NK-92 (cell line): ENCODE results near the gene SCN4A.
"Not testable (repeated sequence)": the region's sequence is repeated elsewhere in the genome, so short reads cannot be mapped to it uniquely, and the experiment has no call there.

ENCODE experiments used
- DNase-seq: peaks from one replicate; lab custom pipeline; 2025; ENCODE audit not compliant: unreplicated experiment; lab: John Stamatoyannopoulos, UW

The SCN4A gene

GRCh38 chr17:63972796-63973195 lies at the start of gene SCN4A:
Gene SCN4A (minus strand): TSS chr17:63972918. CDS start chr17:63972841, 77 bp downstream.
- DNase-seq = no peak

GRCh38 chr17:64020056-64020766 lies 47.5 kb upstream of the SCN4A start, which contains the start of gene ICAM2:
Gene ICAM2 (minus strand): TSS chr17:64020633. CDS start chr17:64006691, 13,942 bp downstream.
- DNase-seq = peak; percentile 63

- not testable (repeated sequence) for DNase-seq
Observed at GRCh38 chr17:64019551-64019961, 46.8 kb upstream of the SCN4A start.

- DNase-seq = no peak
Observed at GRCh38 chr17:64017381-64017980, 44.8 kb upstream of the SCN4A start.

GRCh38 chr17:64016974-64017373 lies 44.3 kb upstream of the SCN4A start:
- no peak for DNase-seq

DNA sequence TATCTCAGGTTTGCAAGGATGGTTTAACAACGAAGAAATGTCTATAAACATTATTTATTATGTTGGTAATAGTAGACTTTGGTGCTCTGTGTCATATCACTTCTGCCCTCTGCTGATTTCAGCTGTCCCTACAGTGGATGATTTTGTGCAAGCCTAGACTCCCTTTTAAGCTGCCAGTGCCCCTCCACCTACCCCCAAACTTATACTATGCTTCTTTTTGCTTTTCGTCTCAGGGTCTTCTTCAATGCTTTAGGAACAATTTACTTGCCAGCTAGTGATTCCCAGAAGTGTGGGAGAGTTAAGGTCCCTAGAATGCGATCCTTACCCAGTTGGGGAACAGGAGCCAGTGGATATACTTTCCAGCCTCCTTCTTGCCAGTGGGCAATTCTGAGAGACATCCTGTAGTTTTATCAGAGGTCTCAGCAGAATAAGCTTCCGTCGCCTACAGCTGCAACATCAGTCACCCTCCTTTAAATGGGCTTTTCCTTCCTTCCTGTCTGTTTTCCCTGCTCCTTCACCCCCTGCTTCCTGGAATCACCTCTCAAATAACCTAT lies 43.6 kb upstream of the SCN4A start:
- DNase-seq = no peak

GRCh38 chr17:64015447-64015846 lies 42.7 kb upstream of the SCN4A start:
- DNase-seq = no peak

- DNase-seq = no peak
Observed at GRCh38 chr17:64009571-64010402, 37.1 kb upstream of the SCN4A start.

GRCh38 chr17:64008830-64009229 lies 36.1 kb upstream of the SCN4A start:
- DNase-seq = no peak

GRCh38 chr17:64008346-64008745 lies 35.6 kb upstream of the SCN4A start:
- no peak for DNase-seq

GRCh38 chr17:64007838-64008282 lies 35.1 kb upstream of the SCN4A start:
- no peak for DNase-seq

DNA sequence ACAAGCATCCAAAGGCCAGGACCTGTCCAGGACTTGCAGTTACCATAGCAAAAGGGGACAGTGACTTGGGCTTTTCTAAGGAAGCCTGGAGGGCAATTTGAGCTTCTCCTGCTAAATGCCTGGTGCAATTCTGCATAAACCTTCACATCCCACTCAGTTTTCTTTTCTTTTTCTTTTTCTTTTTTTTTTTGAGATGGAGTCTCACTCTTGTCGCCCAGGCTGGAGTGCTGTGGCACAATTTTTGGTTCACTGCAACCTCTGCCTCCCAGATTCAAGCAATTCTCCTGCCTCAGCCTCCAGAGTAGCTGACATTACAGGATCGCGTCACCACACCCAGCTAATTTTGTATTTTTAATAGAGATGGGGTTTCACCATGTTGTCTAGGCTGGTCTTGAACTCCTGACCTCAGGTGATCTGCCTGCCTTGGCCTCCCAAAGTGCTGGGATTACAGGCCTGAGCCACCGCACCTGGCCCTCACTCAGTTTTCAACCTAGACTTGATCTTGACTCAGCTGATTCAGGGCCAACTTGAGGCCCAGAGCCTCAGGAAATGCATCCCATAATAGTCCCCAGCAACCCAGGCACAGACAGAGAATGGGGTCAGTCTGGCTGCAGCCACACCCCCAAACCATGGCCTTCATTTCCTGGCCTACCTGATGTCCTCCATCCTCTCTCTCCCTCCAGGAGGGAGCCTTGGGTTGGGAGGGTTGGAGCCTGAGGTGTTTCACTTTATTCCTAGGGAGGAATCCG lies 34.5 kb upstream of the SCN4A start:
- not testable (repeated sequence) for DNase-seq

DNA sequence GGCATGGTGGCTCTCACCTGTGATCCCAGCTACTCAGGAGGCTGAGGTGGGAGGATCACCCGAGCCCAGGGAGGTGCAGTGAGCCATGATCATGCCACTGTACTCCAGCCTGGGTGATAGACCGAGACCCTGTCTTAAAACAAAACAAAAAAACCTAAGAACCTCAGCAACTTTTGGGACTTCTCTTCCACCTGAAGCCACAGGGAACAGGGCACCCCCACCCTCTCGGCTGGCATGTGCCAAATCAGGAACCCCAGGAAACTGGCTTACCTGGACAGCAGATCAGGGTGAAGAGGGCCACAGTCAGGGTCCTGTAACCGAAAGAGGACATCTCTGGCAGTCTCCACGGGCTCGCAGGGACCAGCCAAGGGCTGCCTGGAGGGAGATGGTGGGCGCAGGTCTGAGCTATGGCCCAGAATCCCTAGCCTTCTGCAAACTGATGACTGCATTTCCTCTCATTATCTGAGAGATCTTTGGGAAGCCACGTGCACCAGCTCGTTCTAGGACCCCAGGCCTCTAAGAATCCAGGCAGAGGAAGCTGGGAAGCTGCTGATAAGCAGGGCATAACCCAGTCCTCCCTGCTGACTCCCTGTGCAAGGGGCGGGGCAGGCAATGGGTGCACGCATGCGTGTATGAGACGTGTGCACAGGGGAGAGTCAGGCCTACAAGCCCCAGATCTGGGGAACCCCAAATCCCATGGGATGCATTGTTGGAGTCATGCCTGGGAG lies 33.8 kb upstream of the SCN4A start:
- DNase-seq = no peak

- DNase-seq = no peak
Observed at GRCh38 chr17:64005734-64006167, 33.0 kb upstream of the SCN4A start.

DNA sequence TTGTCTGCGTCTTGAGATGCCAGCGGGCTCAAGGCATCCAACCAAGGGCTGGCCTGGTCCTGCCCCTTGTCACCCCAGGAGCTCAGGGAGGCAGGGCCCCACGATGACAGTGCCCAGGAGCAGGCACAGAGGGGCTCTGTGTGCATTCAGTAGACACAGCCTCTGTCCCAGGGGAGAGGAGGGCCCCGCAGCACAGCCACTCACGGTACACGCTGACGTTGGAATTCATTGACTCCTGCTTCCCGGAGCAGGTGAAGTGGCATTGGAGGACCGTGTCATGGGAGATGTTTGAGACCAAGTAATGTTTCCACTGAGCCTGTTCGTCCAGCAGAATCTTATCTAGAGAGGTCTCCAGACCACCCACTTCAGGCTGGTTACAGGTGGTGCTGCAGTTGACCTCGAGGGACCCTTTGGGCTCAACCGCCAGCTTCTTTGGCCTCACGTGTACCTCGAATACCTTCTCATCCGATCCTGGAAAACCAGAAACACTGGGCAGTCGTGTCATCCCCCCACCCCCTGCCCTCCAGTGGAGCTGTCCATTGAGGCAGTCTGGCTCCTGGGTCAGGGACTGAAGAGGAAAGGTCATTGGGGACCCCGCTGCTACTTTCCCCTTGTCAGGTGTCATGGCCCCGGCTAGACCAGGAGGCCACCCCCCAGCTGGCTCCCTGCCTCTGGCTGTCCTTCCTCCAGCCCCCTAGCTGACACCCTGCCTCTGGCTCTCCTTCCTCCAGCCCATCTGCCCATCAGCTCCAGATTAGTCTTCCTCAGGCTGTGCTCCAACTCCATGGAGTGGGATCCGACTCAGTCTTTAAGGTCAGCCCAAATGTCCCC lies 32.4 kb upstream of the SCN4A start:
- DNase-seq = no peak

DNA sequence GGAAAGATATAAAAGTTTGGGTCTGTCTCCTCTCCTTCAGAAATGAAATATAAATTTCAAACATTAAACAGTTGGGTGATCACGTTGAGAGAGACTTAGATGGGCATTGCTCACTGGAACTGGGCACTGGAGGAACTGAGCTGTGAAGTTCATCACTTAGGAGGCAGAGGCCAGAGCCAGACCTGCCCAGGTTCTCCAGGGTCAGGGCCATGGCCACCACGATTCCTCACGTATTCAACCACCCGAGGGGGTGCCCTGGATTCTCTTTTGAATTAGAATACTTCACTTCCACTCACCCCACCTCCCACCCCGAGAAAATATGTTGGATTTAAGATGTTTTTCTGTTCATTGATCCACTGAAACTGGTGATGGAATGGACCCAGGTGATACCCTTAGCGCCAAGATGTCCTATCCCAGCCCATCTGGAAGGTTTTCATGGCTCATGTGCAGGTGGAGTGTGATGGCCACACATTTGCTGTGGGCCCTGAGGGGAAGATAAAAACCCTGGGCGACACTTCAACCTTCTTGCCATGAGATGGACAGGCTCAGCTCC lies 31.6 kb upstream of the SCN4A start:
- DNase-seq = no peak

DNA sequence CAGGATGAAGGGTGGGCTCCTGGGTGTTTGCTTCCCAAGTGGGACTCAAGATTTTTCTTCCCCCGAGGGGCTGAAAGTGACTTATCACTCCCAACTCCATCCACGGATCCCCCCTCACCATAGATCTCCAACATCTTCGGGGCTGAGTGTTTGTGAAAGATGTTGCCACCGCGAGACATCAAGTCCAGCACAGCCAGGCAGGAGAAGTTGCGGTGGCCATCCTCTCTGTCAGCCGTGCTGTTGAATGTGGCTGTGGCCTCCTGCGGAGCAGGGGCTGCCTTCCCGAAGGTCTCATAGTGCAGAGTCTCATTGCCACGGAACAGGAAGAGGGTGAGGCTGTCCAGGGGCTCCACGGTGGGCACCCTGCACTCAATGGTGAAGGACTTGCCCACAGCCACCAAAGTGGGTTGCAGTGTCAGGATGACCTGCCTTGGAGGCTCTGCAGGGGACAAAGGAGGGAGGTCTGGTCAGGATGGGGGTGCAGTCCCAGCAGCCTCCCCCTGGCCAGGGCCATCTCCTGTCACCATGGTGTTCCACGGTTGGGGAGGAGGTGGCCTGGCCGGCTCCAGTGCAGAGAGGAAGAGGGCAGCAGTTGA lies 30.9 kb upstream of the SCN4A start:
- no peak for DNase-seq
